Keratinocyte (primary cell): ENCODE measurements around the gene COL25A1.

Experiments used
- EZH2 ChIP-seq: IDR thresholded peaks from one replicate; pipeline ENCODE4 v1.6.1; 2012; ENCODE audit warnings: inconsistent platforms, mild to moderate bottlenecking, low read length, moderate library complexity
- TF ChIP-seq, protein P1 (sequence below), 3 experiments: IDR thresholded peaks in 1 of 3; conservative IDR thresholded peaks in 1 of 3; optimal IDR thresholded peaks in 1 of 3; 2 replicates in 2 of 3; 3 replicates in 1 of 3; pipeline versions ENCODE3 to v1.5.1; 2011; ENCODE audit warnings: low read length in 3 of 3, mild to moderate bottlenecking in 3 of 3, moderate library complexity in 2 of 3, control low read depth in 1 of 3, inconsistent platforms in 1 of 3; ENCODE audit not compliant: insufficient read depth in 2 of 3; ENCODE audit errors: extremely low read depth in 1 of 3

- no peak for TF ChIP-seq EZH2
- TF ChIP-seq, protein P1, sequence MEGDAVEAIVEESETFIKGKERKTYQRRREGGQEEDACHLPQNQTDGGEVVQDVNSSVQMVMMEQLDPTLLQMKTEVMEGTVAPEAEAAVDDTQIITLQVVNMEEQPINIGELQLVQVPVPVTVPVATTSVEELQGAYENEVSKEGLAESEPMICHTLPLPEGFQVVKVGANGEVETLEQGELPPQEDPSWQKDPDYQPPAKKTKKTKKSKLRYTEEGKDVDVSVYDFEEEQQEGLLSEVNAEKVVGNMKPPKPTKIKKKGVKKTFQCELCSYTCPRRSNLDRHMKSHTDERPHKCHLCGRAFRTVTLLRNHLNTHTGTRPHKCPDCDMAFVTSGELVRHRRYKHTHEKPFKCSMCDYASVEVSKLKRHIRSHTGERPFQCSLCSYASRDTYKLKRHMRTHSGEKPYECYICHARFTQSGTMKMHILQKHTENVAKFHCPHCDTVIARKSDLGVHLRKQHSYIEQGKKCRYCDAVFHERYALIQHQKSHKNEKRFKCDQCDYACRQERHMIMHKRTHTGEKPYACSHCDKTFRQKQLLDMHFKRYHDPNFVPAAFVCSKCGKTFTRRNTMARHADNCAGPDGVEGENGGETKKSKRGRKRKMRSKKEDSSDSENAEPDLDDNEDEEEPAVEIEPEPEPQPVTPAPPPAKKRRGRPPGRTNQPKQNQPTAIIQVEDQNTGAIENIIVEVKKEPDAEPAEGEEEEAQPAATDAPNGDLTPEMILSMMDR (optimal IDR thresholded peaks at IDR 0.05 in 1 of 3, IDR thresholded peaks at IDR 0.05 in 1 of 3, conservative IDR thresholded peaks at IDR 0.05 in 1 of 3; ENCODE audit: extremely low read depth in 1 of 3, insufficient read depth in 2 of 3, low read length in 3 of 3): no peak
Measured at GRCh38 chr4:109315341-109315740, 12.9 kb upstream of the COL25A1 start.
